CD4-positive, alpha-beta T cell treated with Interleukin-21 for 1 hour (primary cell): ENCODE measurements around the gene GCNA.

Experiments
- DNase-seq: peaks from one replicate; pipeline ENCODE4 v3.0.0-alpha.2; 2020

GCNA gene, protein sequence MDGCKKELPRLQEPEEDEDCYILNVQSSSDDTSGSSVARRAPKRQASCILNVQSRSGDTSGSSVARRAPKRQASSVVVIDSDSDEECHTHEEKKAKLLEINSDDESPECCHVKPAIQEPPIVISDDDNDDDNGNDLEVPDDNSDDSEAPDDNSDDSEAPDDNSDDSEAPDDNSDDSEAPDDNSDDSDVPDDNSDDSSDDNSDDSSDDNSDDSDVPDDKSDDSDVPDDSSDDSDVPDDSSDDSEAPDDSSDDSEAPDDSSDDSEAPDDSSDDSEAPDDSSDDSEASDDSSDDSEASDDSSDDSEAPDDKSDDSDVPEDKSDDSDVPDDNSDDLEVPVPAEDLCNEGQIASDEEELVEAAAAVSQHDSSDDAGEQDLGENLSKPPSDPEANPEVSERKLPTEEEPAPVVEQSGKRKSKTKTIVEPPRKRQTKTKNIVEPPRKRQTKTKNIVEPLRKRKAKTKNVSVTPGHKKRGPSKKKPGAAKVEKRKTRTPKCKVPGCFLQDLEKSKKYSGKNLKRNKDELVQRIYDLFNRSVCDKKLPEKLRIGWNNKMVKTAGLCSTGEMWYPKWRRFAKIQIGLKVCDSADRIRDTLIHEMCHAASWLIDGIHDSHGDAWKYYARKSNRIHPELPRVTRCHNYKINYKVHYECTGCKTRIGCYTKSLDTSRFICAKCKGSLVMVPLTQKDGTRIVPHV

DNA sequence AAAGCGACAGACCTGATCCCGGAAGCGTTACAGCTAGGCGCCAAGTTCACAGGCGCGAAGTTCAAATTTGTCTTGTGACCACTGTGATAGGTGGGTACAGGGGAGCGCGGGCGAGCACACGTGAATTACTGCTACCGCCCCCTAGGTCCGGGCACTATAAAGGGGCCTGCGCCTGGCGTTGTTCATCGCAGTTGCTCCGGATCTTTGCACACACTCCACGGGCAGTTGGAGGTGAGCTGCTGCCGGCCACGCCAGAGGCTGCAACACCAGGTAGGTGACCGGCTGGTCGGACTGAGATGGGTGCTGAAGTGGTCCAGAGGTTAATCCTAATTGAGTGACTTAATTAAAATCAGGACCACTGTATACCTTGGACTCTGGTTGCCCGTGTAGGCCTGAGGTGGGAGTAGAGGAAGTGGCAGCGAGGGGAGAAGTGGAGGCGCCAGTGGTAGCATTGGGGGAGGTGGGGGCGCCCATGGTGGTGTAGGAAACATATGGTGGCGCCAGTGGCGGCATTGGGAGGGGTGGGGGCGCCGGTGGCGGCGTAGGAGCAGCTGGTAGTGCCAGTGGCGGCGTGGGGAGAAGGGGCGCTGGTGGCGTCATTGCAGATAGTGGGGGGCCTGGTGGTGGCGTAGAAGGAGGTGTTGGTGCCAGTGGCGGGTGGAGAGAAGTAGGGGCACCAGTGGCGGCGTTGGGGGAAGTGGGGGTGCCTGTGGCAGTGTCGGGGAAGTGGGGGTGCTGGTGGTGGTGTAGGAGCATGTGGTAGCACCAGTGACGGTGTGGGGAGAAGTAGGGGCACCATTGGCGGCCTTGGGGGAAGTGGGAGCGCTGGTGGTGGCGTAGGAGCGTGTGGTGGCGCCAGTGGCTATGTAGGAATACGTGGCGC is at the start of gene GCNA:
Gene GCNA, plus strand, starts transcription at position 185 of the 883 bp plus-strand sequence. CDS start 2,385 bp downstream, outside the sequence.
- no peak for DNase-seq

- DNase-seq: peak; percentile 77
Observed at GRCh38 chrX:71532078-71532752, 46.0 kb upstream of the GCNA start.

DNA sequence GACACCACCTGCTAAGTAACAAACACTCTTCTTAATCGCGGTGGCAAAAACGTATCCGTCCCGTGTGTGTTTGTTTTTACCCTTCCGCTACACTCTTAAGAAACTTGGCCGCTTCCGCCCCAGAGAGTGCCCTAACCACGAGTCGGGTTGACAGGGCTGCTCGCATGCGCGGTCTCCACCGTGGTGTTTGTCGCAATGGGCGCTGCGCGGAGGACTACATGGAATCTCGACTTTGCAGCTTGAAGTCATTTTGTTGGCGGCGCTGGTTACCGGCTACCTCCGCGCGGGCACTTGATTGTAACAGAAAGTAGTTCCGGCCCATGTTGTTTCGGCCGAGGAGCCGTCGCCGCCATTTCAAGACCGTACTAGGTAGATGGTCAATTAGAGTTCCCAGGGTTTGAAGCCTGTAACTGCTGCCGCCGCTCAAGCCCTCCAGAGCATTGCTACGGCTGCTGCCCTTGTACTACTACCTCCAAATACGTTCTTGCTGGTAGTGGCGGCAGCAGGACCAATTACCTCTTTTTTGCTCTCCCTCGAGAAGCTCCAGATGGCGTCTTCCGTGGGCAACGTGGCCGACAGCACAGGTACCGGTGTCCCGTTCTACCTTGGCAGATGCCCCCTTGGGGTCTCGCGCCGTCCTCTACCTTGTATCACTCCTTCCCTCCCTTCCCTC is 45.3 kb upstream of the GCNA start, which contains the start of gene OGT:
Gene OGT, plus strand, starts transcription at position 352 of the 673 bp plus-strand sequence. Its CDS starts 196 bp downstream, at position 548.
- peak; percentile 96 for DNase-seq

GRCh38 chrX:71533516-71533850 is 44.8 kb upstream of the GCNA start:
- DNase-seq: no peak

DNA sequence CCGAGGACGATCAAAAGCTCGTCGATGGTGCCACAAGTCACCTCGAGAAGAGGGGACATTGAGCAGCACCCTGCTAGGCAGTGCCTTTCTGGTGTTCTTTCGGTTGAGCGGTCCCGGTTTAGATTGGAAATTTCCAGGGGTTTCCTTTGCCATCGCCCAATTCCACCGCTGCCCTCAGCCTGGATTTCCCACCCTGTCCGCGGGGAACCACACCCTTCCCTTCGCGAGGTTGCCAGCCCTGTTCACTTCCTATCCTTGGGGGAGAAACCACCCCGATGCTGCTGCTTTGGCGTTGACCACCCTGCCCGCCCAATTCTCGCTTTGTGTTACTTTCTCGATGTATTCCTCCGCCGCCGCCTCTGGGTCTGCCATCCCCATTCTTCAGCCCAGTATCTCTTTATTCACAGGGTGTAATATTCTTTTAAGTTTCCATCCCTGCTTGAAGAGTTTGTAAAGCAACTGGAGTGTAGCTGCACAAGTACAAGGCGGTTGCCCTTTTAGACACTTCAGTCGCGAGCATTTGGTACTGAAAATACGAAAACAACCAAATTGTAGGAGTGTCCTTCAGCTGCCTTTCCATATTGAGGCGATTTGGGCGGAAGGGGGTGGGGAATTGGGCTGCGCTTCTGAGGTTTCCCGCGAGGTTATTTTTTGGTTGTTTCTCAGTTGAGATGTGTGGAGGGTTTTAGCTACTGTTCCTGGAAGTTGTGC is 44.2 kb upstream of the GCNA start:
- peak; percentile 79 for DNase-seq

- DNase-seq: no peak
Observed at GRCh38 chrX:71534773-71535544, 43.3 kb upstream of the GCNA start.

GRCh38 chrX:71536285-71536684 is 42.0 kb upstream of the GCNA start:
- DNase-seq: no peak

- DNase-seq: no peak
Observed at GRCh38 chrX:71537743-71538142, 40.5 kb upstream of the GCNA start.

- no peak for DNase-seq
Observed at GRCh38 chrX:71540801-71541200, 37.4 kb upstream of the GCNA start.

DNA sequence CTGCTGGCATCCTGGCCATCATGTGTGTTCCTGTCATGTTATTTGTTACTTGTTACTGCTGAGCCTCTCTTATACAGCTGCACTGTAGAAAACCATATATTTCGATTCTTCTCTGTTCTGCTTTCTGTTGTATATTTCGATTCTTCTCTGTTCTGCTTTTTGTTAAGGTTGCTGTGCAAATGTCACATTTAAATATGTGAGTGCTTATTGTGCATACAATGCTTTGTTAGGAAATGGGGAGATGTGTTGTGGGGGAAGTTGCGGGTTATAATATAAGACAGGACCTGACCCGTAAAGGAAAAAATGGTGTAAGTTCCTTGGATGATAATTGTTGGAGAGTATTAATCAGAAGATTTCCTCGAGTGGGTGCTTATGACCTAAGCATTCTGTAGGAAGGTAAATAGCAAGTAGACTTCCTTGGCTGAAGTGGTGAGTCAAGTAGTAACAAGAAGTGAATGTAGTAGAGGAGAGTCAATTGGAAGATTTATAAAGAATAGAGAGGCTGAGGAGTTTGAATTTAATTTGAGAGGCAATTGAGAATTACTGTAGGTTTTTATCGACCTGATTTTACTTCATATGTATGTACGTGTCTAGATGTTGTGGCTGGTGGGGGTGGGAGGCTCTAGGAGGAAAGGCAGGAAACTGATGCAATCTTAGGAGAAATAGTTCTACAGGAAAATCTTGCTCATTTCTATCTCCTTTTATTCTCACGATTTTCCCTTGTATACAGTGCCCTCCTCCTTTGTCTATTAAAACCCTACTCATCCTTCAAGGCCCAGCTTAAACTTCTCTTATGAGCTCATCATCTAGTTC is 36.8 kb upstream of the GCNA start:
- no peak for DNase-seq

DNA sequence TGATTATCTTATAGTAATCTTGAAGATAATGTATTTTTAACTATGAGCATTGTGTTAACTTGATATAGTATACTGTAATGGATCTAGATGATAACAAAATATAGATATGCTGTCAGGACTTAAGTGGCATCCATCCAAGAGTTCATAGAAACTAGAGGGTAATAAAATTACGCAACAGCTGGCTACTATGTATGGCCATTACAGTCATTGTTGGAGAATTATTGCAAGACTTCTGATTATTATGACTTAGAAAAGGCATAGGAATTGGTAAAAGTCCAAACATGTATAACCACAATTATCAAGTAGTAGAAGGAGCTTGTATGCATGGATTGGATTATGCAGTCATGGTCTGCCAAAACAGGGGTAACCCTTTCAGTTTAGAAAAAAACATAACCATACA is 35.8 kb upstream of the GCNA start:
- no peak for DNase-seq

- no peak for DNase-seq
Observed at GRCh38 chrX:71542825-71543224, 35.4 kb upstream of the GCNA start.

- DNase-seq: no peak
Observed at GRCh38 chrX:71543316-71543715, 34.9 kb upstream of the GCNA start.

DNA sequence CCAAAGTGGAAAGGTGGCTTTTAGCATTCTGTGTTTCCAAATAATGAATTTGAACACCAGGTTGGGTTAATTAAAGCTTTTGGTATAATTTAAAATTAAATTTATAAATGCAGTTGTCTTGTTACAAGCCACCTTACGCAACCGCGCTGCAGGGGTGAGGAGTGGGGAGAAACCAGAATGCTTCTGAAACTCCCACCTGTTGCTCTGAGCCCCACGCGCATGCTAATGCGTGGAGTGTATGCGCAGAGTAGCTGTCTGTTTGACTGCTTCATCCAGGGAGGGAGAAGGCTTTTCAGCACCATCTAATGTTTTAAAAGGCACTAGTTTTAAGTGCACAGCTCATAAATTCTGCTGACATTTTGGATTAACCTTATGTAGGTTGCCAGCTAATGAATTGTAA is 32.9 kb upstream of the GCNA start:
- no peak for DNase-seq

GRCh38 chrX:71546879-71547278 is 31.4 kb upstream of the GCNA start:
- DNase-seq: no peak

DNA sequence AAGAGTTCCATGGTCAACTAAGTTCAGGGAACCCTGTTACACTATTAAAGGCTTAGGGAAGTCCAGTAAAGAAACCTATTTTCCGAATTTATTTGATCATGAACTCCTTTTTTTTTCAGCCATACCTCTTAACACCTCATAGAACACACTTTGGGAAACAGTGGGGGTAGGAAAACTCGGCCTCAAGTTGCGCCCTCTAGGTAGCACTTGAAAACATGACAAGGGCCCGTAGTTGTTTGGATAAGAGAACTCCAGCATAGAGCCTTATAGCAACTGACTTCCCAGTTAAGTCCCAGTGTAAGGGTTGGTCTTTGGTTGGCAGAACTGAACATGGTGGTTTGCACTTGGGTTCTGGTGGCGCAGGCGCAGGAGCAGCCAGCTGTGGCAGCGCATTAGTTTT is 30.9 kb upstream of the GCNA start:
- no peak for DNase-seq

GRCh38 chrX:71549986-71550385 is 28.3 kb upstream of the GCNA start:
- no peak for DNase-seq

GRCh38 chrX:71550578-71550977 is 27.7 kb upstream of the GCNA start:
- no peak for DNase-seq

DNA sequence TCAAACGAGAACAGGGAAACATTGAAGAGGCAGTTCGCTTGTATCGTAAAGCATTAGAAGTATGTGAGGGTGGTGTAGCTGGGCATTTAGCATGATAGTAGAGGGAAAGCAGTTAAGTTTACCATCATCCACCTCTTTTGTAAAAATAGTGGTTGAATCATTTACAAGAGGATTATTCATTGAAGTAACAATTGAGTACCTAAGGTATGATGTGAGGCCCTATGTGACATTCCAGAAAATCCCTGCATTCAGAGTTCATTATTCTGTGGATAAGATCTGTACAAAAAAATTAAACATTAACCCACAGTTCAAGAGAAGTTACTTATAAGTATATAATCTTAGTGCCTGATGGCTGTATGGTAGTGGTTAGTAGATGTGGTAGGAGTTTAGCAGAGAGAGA is 22.2 kb upstream of the GCNA start:
- DNase-seq: no peak

GRCh38 chrX:71558920-71559319 is 19.3 kb upstream of the GCNA start:
- DNase-seq: no peak
